ENCODE data around the gene GNG12.

- no peak for TF ChIP-seq POLR2AphosphoS5 (IDR thresholded peaks at IDR 0.05)
- TF ChIP-seq CTCF (IDR thresholded peaks at IDR 0.05), result no peak
These were observed 96.5 kb downstream of the GNG12 start for GRCh38 chr1:67736750-67737149.

Measured in prostate gland (tissue), 2 donors.